GM19463 (cell line): ENCODE data around the gene MOGAT1.
"Not testable (repeated sequence)": the region's sequence is repeated elsewhere in the genome, so short reads cannot be mapped to it uniquely, and the experiment has no call there.

Source experiments
- ATAC-seq: cut with Tn5 transposase; IDR thresholded peaks from one replicate; pipeline ENCODE4 v1.9.1; 2021; ENCODE audit warnings: mild to moderate bottlenecking, moderate library complexity; ENCODE audit not compliant: unreplicated experiment

Gene MOGAT1

DNA sequence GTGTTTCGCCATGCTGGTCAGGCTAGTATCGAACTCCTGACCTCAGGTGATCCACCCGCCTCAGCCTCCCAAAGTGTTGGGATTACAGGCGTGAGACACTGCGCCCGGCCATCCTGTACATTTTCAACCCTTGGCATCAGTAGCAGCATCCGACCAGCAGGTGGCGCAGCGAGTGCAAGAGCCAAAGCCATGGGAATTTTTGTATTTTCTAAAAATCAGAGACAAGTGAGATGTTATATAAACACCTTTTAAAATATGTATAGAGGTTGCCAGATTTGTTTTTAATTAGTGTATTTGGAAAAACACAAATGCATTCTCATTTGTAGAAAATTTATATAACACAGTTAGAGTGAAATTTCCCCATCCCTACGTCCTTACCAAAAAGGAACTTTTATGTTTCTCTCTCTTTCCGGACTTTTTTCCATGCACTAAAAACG, 36.8 kb downstream of the MOGAT1 start:
- no peak for ATAC-seq

DNA sequence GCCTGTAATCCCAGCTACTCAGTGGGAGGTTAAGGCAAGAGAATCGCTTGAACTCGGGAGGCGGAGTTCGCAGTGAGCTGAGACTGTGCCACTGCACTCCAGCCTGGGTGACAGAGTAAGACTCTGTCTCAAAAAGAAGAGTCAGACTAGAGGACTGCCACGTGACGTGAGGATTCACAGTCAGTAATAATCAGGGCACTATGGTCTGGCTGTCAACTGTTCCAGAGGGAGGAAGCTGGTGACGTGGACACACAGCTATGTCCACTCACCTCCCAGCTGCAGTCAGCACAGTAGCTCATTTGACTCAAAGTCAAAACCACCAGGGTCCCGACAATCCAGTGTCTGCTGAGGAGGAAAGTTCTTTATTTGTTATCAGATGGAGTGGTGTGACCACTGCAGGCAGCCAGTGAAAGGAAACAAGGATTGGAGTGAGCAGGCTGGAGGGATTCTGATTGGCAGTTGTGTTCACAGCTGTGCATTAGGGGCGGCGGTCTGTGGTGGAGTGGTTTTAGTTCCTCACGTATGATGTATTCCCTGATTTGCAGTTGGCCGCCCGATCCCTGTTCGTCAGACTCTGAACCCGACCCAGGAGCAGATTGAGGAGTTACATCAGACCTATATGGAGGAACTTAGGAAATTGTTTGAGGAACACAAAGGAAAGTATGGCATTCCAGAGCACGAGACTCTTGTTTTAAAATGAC, 37.9 kb downstream of the MOGAT1 start:
- ATAC-seq, result peak; percentile 55

DNA sequence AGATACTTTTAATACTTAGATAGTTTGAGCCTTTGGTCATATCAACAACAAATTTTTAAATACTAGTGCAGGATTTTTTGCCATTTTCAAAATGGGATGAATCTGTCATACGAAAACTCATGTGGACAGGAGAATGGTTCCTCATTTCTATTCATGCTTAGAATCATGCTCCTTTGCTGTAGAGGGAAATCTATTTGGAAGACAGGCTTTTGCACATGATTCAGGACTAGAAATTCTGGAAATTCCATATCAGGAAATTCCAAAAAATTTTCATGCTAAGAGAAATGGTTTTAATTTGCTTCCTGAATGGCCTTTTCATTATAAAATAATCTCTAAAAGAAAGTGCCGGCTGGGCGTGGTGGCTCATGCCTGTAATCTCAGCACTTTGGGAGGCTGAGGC, 39.3 kb downstream of the MOGAT1 start:
- ATAC-seq, result no peak

DNA sequence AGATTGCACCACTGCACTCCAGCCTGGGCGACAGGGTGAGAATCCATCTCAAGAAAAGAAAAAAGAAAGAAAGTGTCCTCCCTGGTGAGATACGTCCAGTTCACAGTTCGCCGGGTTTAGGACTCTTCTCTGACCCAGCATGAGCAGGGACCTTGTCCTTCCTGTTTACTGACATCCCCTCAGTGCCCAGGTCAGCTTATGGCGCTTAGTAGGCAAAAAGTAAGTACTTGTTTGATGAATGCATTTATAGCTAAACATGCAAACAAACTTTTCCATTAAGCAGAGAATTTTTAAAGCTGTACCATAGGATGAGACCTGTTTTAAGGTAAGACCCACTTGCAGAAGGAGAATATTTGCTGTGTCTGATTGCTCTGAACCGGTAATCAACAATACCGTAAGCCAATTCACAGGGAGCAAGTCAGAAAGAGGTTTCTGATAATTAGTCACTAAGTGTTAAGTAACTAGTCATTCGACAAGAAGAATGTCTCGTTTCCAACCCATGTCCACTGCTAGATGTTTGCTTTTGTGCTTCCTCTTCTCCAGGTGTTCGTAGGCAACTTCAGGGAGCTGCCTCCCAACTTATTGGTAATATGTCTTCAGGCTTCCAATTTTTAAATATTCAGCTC, 40.0 kb downstream of the MOGAT1 start:
- peak; percentile 26 for ATAC-seq

DNA sequence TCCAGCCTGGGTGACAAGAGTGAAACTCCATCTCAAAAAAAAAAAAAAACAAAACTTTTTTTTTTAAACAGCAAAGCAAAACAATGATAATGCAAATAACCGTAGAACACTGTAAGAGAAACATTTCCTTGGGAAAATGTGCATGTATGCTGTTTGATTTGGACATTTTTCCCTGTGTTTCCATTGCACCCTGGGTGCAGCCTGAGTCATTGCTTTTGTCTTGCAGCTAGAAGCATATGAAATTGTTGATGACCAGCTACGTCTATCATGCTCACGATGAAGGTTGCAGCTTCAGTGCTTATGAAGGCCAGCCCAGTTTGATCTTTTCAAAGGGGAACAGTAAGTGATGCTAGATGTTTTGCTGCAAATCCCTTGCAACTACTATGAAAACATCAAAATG, 41.5 kb downstream of the MOGAT1 start:
- ATAC-seq, result no peak

DNA sequence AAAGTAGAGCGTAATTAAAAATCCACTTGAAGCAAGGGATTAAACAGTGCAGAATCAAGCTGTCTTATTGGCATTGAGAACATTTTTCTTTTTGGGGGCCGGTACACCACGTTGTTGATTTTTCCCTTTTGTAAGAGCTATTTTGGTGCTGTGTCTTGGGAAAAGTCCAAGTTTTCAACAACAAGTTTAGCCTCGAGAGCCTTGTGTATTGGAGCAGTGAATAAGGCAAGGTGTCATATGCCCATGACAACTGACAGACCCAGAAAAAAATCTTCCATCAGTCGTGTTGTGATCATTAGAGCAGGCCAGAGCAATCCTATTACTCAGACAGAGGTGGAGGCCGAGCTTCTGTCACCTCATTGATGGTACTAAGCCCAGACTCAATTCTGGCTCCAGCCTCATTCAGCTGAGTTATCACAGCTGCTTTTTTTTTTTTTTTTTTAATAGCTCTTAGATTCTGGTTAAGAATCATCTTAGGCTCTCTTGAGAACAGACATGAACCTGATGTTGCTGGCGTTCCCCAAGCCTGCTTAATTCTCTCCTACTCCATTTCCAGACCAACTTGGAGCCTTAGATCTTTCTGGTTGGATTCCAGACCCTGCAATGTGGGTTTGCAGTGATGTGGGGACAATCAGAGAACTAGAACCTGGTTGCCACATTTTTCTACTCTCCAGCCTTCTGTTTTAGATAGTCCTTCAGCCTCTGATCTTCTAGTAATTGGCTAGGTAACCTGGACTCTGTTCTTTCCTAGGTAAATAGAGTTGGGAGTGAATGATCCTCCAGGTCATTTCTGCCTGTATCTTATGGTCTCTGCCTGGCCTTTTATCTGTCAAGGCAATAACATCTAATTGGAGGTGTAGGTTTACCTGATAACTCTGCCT, 43.1 kb downstream of the MOGAT1 start:
- no peak for ATAC-seq

DNA sequence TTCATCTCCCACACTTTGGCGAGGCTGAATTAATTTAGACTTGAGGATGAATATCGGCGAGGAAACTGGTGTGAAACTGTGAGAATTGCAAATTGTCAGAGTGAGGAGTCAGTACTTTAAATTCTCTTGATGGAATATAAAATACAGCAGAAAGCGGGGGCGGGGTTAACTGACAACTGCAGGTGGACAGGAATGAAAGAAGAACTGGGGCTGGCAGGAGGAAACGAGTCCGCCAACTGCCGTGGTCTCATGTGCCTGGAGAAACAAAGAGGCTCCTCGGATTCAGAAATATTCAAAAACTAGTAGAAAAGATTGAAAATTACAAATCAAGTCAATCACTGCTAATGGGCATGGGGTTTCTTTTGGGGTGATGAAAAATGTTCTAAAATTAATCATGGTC, 44.3 kb downstream of the MOGAT1 start:
- ATAC-seq, result no peak

GRCh38 chr2:222719787-222720186, 48.3 kb downstream of the MOGAT1 start:
- ATAC-seq, result not testable (repeated sequence)

- not testable (repeated sequence) for ATAC-seq
Observed at GRCh38 chr2:222721597-222721996, 50.1 kb downstream of the MOGAT1 start.

DNA sequence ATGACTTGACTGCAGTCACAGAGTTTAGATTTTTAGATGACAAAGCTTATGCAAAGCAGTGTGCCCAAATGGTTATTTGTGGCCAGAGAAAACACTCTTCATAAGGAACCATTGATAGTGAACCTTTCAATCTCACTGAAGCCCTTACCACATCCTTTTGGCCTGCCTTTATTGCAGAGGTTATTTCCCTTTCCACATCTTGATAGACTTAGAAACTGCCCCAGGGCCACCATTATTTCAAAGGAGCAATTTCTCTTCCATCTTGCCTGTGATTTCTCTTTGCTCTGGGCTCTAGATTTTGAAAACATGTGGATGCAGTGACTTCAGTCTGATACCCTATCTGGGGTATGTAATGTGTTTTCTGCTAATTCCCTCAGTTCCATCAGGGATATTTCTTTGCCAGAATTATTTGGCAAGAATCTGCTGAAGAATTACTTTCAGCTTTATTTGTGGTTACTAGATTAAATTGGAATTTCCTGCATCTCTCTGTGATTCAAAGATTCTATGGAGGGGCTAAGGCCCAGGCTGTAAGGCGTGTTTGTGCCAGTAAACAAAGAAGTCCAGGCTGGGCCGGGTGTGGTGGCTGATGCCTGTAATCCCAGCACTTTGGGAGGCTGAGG, 51.0 kb downstream of the MOGAT1 start:
- ATAC-seq, result peak; percentile 99

DNA sequence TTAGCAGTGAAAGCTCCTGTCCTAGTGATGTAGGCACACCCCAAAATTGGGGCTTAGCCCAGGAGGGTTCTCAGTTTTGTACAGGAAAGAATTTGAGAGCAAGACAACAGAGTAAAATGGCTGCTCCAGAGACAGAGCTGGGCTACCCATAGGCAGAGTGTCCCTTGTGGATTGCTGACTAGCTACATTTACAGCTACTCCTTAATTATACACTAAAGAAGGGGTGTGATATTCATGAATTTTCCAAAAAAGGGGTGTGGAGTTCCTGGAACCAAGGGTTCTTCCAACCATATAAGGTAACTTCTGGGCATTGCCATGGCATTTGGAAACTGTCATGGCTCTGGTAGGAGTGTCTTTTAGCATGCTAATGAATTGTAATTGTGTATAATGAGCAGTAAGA, 52.8 kb downstream of the MOGAT1 start:
- ATAC-seq, result no peak

DNA sequence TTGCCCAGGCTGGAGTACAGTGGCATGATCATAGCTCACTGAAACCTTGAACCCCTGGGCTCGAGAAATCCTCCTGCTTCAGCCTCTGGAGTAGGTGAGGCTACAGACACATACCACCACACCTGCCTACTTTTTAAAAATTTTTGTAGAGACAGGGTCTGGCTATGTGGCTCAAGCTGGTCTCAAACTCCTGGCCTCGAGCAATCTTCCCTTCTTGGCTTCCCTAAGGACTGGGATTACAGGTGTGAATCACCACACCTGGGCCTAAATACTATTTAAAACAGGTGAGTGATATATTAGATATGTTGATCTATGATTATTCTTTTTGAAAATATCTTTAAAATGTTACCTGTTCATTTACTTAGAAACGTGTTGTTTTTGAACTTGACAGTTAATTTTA, 57.2 kb downstream of the MOGAT1 start:
- no peak for ATAC-seq

GRCh38 chr2:222730366-222730999, 59.0 kb downstream of the MOGAT1 start:
- peak; percentile 65 for ATAC-seq

DNA sequence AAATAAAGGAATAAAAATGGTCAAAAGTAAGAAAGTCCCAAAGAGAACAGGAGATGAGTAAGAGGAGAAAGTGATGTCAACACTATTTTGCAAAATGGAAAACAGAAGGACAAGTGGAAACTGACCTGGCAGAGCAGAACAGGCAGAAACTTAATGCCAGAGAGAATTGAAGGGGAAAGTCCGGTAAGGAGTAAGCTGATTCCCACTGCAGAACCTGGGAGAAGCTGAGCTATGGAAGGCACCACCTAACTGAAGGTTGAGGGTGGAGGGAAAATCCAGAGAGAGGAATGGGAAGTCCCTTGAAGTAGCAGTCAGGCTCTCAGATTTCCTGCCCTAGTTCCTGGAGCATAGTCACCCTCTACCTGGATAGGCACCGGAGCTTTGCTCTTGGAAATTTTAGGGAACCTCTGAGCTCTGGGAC, 59.8 kb downstream of the MOGAT1 start:
- ATAC-seq, result no peak

DNA sequence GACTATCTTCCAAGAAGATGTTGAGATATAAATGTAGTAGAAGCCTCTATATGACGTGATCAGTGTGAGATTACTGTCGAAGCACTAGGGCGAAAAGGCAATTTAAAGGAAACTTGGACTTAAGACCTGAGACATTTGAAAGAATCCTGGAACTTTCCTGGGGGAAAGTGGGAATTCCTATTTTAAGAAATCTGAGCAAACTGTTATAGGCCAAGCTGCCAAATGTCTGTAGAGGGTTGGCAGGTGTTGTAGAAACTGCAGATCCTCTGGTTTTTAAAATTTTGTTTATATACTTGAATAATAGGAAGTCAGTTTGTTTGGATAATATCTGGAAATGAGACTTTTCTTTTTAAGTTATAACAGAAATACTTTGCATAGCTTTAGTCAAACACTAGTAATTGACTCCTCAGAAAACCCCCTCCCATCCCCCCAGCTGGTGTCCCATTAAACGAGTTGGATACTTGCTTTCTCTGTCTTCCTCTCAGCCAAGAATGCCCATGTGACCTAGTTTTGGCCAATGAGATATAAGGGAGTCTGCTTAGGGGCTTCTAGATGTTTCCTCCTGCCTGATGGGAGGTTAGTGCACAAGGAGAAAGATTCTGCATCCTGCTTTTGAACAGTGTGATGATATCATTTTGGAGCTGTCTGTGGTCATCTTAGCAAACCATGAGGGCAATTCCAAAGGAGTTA, 61.2 kb downstream of the MOGAT1 start:
- ATAC-seq, result no peak

GRCh38 chr2:222733470-222733845, 62.0 kb downstream of the MOGAT1 start:
- no peak for ATAC-seq

DNA sequence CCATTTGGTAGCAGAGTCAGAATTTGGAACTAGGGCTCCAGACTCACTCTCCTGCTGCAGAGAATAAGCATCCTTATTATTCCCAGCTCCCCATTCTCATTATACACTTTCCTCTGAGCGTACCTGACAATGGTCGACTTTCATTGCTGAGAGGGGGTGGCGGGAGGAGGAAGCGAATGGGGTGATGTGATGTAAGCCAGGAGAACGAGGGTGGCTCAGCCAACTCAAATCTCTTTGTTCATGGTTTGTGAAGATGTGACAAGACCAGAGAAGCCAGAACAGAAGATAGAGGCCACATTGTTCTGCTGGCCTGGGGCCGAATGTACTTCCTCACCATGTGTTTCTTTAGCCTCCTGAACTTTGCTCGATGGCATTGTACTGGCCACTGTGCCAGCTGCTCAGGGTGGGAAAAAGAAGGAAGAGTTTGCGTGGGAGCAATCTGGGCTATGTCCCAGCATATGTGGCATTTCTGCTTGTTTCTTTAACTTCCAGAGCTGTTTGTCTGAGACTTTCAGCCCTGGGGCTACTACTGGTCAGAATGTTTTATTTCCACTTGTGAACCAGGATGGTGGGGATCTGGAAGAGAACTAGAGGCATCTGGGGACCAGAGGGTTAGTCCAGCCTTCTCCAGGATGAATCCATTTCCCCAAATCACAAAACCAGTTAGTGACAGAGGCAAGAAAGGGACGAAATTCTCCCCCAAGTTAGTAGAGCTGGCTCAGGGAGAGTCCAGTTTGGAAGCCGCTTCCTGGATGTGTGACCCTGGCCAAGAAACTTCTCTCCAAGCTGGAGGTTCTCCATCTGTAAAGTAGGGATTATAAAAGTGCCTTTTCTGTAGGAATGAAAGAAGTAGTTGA, 62.6 kb downstream of the MOGAT1 start:
- ATAC-seq, result no peak

DNA sequence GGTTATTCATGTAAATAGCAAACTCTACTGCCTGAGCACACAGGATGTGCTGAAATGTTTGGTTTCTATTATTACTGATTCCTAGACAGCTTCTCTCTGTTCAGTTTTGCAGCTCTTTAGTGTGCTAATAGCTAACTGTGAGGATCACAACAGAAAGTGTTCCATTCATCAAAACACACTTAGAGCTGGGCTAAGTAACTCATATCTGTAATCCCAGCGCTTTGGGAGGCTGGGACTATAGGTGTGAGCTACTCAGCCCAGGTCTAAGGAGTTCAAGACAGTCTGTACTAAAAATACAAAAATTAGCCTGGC, 63.2 kb downstream of the MOGAT1 start:
- peak; percentile 57 for ATAC-seq

DNA sequence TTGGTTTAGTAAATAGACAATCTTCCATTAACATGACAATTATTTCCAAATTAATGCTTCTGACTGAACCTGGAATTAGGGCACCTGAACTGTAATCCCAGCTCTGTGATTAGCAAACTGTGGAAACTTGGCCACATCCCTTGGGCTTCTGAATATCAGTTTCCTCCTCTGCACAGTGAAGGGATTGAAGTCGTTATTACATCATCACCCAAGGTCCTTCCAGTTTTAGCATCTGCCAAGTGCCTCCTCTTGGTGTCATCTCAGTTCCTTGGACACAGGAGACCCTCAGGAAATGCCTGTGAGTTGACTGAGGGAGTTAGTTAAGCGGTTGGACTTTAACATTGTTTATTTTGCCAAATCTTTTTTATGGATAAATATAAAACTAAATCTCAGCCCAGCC, 64.8 kb downstream of the MOGAT1 start:
- no peak for ATAC-seq

DNA sequence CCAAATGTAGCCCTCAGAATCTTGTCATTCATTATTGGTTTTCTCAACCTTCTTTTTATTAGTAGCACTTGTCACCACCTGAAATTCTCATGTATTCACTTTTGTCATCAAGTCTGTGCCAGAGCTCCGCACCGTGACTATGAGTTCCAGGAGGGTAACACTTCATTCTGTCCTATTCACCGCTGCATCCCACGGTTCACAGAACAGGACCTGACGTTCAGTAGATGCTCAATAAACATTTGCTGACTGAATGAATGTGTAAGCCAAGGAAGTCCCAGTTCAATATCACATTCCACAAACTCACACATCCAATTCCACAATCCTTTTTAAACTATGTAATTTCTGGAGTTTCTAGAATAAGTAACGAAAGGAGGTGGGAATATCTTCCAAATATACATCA, 65.5 kb downstream of the MOGAT1 start:
- no peak for ATAC-seq
